Measurements from ENCODE around the gene EGR4. TPM values are rescaled to one million over a fixed set of nuclear protein-coding genes. Genes with fewer than 3 reads are reported as not detected.

The EGR4 gene
- total and polyA plus RNA-seq, 2 experiments from 2014 or later = 0.23 TPM; not detected in 1

DNA sequence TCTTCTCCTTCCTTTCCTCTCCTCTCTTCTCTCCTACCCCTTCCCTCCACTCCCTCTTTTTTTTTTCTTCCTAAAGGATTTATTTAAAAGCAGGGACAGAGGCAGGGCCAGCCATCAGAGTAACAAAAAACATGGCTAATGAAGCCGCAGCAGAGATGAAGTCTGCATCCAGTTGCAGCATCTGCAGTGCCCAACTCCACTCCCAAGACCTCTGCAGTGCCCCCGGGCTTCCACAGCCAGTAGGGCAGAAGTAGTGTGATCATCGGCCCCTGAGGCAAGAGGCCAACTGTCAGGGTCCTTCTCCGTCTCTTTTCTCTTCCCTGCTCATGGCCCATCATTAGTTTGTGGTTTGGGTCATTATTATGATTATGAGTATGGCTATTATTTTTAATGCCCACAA, 4.2 kb upstream of the EGR4 start:
- Mint-ChIP-seq H3K9me3 (no peaks in the 10 kb centered on the region), H3K27ac (no peak overlapping the region), H3K4me3 (no peak overlapping the region), H3K27me3 (ENCODE audit: insufficient read depth, low read depth, poor library complexity) (peaks cover 32% of the 10 kb centered on the region), H3K4me1 (peaks cover 11% of the 10 kb centered on the region; the same call in 2 of the 3 replicates), H3K36me3 (ENCODE audit: low read depth) (no peaks in the 10 kb centered on the region)
- no peaks in the 10 kb centered on the region; the same call in 1 of the 2 replicates for H4K20me1 ChIP-seq (replicated peaks; ENCODE audit: insufficient read depth)
- H3K36me3 ChIP-seq (ENCODE audit: insufficient read depth) = no peaks in the 10 kb centered on the region
- no peak overlapping the region for H3K4me3 ChIP-seq
- peak; percentile 37 for DNase-seq (ENCODE audit: low spot score)
- H3F3A ChIP-seq (replicated peaks; ENCODE audit: low read depth) = no peaks in the 10 kb centered on the region
- H3K9me2 ChIP-seq (ENCODE audit: insufficient read depth) = no peaks in the 10 kb centered on the region
- TF ChIP-seq ZNF114 (CRISPR knock-in tag; IDR thresholded peaks at IDR 0.05) (no peak), POLR2AphosphoS5 (IDR thresholded peaks at IDR 0.05; ENCODE audit: low read depth) (no peak), EZH2 (IDR thresholded peaks at IDR 0.05; ENCODE audit: low read depth, unreplicated experiment) (no peak), ZNF331 (CRISPR knock-in tag; IDR thresholded peaks at IDR 0.05; ENCODE audit: low read depth) (no peak), NANOG (IDR thresholded peaks at IDR 0.05; ENCODE audit: borderline replicate concordance) (no peak)
- TF ChIP-seq, protein P1, sequence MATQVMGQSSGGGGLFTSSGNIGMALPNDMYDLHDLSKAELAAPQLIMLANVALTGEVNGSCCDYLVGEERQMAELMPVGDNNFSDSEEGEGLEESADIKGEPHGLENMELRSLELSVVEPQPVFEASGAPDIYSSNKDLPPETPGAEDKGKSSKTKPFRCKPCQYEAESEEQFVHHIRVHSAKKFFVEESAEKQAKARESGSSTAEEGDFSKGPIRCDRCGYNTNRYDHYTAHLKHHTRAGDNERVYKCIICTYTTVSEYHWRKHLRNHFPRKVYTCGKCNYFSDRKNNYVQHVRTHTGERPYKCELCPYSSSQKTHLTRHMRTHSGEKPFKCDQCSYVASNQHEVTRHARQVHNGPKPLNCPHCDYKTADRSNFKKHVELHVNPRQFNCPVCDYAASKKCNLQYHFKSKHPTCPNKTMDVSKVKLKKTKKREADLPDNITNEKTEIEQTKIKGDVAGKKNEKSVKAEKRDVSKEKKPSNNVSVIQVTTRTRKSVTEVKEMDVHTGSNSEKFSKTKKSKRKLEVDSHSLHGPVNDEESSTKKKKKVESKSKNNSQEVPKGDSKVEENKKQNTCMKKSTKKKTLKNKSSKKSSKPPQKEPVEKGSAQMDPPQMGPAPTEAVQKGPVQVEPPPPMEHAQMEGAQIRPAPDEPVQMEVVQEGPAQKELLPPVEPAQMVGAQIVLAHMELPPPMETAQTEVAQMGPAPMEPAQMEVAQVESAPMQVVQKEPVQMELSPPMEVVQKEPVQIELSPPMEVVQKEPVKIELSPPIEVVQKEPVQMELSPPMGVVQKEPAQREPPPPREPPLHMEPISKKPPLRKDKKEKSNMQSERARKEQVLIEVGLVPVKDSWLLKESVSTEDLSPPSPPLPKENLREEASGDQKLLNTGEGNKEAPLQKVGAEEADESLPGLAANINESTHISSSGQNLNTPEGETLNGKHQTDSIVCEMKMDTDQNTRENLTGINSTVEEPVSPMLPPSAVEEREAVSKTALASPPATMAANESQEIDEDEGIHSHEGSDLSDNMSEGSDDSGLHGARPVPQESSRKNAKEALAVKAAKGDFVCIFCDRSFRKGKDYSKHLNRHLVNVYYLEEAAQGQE (IDR thresholded peaks at IDR 0.05; ENCODE audit: unreplicated experiment) = no peak
- TF ChIP-seq, protein P2, sequence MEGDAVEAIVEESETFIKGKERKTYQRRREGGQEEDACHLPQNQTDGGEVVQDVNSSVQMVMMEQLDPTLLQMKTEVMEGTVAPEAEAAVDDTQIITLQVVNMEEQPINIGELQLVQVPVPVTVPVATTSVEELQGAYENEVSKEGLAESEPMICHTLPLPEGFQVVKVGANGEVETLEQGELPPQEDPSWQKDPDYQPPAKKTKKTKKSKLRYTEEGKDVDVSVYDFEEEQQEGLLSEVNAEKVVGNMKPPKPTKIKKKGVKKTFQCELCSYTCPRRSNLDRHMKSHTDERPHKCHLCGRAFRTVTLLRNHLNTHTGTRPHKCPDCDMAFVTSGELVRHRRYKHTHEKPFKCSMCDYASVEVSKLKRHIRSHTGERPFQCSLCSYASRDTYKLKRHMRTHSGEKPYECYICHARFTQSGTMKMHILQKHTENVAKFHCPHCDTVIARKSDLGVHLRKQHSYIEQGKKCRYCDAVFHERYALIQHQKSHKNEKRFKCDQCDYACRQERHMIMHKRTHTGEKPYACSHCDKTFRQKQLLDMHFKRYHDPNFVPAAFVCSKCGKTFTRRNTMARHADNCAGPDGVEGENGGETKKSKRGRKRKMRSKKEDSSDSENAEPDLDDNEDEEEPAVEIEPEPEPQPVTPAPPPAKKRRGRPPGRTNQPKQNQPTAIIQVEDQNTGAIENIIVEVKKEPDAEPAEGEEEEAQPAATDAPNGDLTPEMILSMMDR (conservative IDR thresholded peaks at IDR 0.05; ENCODE audit: low read depth in 2 of 2) = no peak
- H3K27ac ChIP-seq (ENCODE audit: low read depth) = no peak overlapping the region
- ATAC-seq = no peak
- no peak overlapping the region for H2AFZ ChIP-seq
- H3K79me2 ChIP-seq (replicated peaks; ENCODE audit: insufficient read depth) = no peaks in the 10 kb centered on the region
- peaks cover 3% of the 10 kb centered on the region; the same call in 1 of the 2 replicates for H3K4me1 ChIP-seq (ENCODE audit: insufficient read depth)
- no peak overlapping the region for H3K4me2 ChIP-seq
- peaks cover 54% of the 10 kb centered on the region for H3K27me3 ChIP-seq (ENCODE audit: insufficient read depth)

DNA sequence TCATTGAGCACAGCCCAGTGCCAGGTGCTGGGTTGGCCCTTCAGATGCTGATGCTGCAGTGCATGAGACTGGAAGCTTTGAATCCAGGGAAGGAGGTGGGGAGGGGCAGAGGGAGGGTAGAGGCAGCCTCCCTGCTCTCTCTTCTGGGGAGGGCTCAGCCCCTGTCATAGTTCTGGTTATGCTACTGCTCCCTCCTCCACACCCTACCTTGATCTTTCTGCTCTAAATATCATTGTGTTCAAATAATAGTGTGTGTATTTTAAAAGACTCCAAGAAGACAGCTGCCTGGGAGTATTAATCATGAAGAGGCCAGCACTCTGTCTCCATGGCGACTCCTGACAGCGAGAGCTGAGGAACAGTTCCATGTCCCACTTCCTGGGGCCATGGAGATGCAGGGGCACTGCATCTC, 3.8 kb upstream of the EGR4 start:
- no peaks in the 10 kb centered on the region for H3K36me3 ChIP-seq (ENCODE audit: insufficient read depth)
- no peak for ATAC-seq
- no peak overlapping the region for H3K4me3 Mint-ChIP-seq
- no peaks in the 10 kb centered on the region for H3K9me2 ChIP-seq (ENCODE audit: insufficient read depth)
- H3K4me3 ChIP-seq = no peak overlapping the region
- no peaks in the 10 kb centered on the region for H3K36me3 Mint-ChIP-seq (ENCODE audit: low read depth)
- peak; percentile 32 for DNase-seq (ENCODE audit: low spot score)
- H3K79me2 ChIP-seq (replicated peaks; ENCODE audit: insufficient read depth) = no peaks in the 10 kb centered on the region
- H4K20me1 ChIP-seq (replicated peaks; ENCODE audit: insufficient read depth) = no peaks in the 10 kb centered on the region; the same call in 1 of the 2 replicates
- H3K27me3 ChIP-seq (ENCODE audit: insufficient read depth) = peaks cover 56% of the 10 kb centered on the region
- H3K4me1 Mint-ChIP-seq = peaks cover 11% of the 10 kb centered on the region; the same call in 2 of the 3 replicates
- H3K27me3 Mint-ChIP-seq (ENCODE audit: insufficient read depth, low read depth, poor library complexity) = peaks cover 36% of the 10 kb centered on the region
- H3K9me3 Mint-ChIP-seq = no peaks in the 10 kb centered on the region
- H3K4me2 ChIP-seq = no peak overlapping the region
- no peak overlapping the region for H3K27ac Mint-ChIP-seq
- no peak overlapping the region for H2AFZ ChIP-seq
- H3F3A ChIP-seq (replicated peaks; ENCODE audit: low read depth) = no peaks in the 10 kb centered on the region
- H3K4me1 ChIP-seq (ENCODE audit: insufficient read depth) = peaks cover 6% of the 10 kb centered on the region; the same call in 1 of the 2 replicates
- no peak overlapping the region for H3K27ac ChIP-seq (ENCODE audit: low read depth)
- TF ChIP-seq ZNF331 (CRISPR knock-in tag; IDR thresholded peaks at IDR 0.05; ENCODE audit: low read depth) (no peak), EZH2phosphoT487 (IDR thresholded peaks at IDR 0.05; ENCODE audit: unreplicated experiment) (no peak), ZNF114 (CRISPR knock-in tag; IDR thresholded peaks at IDR 0.05) (no peak), NANOG (IDR thresholded peaks at IDR 0.05; ENCODE audit: borderline replicate concordance) (no peak), CREB1 (CRISPR knock-in tag; IDR thresholded peaks at IDR 0.05; ENCODE audit: low read depth) (no peak), EZH2 (IDR thresholded peaks at IDR 0.05; ENCODE audit: low read depth, unreplicated experiment) (no peak)
- TF ChIP-seq, protein P1 (IDR thresholded peaks at IDR 0.05; ENCODE audit: unreplicated experiment) = no peak

All from GM23338 (cell line).